GM23248 (cell line): Measurements from ENCODE around the gene CYBRD1. TPM values are rescaled to one million over a fixed set of nuclear protein-coding genes. Genes with fewer than 3 reads are reported as not detected.
A peak's percentile ranks its signal among the peaks of the same experiment; 100 is the strongest.

ENCODE experiments used
- DNase-seq: peaks from one replicate; pipeline ENCODE4 v3.0.0-alpha.2; 2015
- H2AFZ ChIP-seq: fragments of 200-600 bp; sonication (generic); 2 replicates; pipeline ENCODE4 v1.6.1; 2016; ENCODE audit warnings: antibody characterized with exemption
- H3F3A ChIP-seq: fragments of 200-600 bp; sonication (generic); 2 replicates; pipeline ENCODE4 v1.6.1; 2016; ENCODE audit warnings: mild to moderate bottlenecking, antibody characterized with exemption, mixed run types; ENCODE audit not compliant: insufficient read depth
- H3K27ac ChIP-seq: fragments of 200-600 bp; sonication (generic); 2 replicates; pipeline ENCODE4 v1.5.1; 2016; ENCODE audit warnings: mild to moderate bottlenecking
- H3K27me3 ChIP-seq: fragments of 200-600 bp; sonication (generic); replicated peaks from 2 replicates; pipeline ENCODE4 v1.6.1; 2016; ENCODE audit warnings: mild to moderate bottlenecking; ENCODE audit not compliant: insufficient read depth
- H3K36me3 ChIP-seq: fragments of 200-600 bp; sonication (generic); 2 replicates; pipeline ENCODE4 v1.6.1; 2016; ENCODE audit warnings: low read depth, mild to moderate bottlenecking
- H3K4me1 ChIP-seq: fragments of 200-600 bp; sonication (generic); 2 replicates; pipeline ENCODE4 v1.6.1; 2016; ENCODE audit warnings: mild to moderate bottlenecking; ENCODE audit not compliant: insufficient read depth
- H3K4me2 ChIP-seq: fragments of 200-600 bp; sonication (generic); one replicate; pipeline ENCODE4 v1.6.1; 2016; ENCODE audit warnings: mild to moderate bottlenecking; ENCODE audit not compliant: unreplicated experiment
- H3K4me3 ChIP-seq: fragments of 200-600 bp; sonication (generic); 2 replicates; pipeline ENCODE4 v1.5.1; 2016; ENCODE audit warnings: mild to moderate bottlenecking
- H3K79me2 ChIP-seq: fragments of 200-600 bp; sonication (generic); 2 replicates; pipeline ENCODE4 v1.6.1; 2016; ENCODE audit warnings: mild to moderate bottlenecking; ENCODE audit not compliant: insufficient read depth
- H3K9ac ChIP-seq: fragments of 200-600 bp; sonication (generic); 2 replicates; pipeline ENCODE4 v1.6.1; 2016; ENCODE audit warnings: mild to moderate bottlenecking
- H3K9me2 ChIP-seq: fragments of 200-600 bp; sonication (generic); 2 replicates; pipeline ENCODE4 v1.6.1; 2016; ENCODE audit warnings: mixed run types, mild to moderate bottlenecking, moderate library complexity; ENCODE audit not compliant: insufficient read depth
- H3K9me3 ChIP-seq: fragments of 200-600 bp; sonication (generic); one replicate; pipeline ENCODE4 v1.6.1; 2017; ENCODE audit warnings: low read depth
- H4K20me1 ChIP-seq: fragments of 200-600 bp; sonication (generic); 2 replicates; pipeline ENCODE4 v1.6.0; 2016; ENCODE audit not compliant: insufficient read depth
- EZH2 ChIP-seq: fragments of 200-600 bp; sonication (generic); IDR thresholded peaks from 2 replicates; pipeline ENCODE4 v1.6.1; 2018; ENCODE audit warnings: antibody characterized with exemption, mild to moderate bottlenecking; ENCODE audit not compliant: insufficient read depth, poor library complexity, severe bottlenecking
- EZH2phosphoT487 ChIP-seq: fragments of 200-600 bp; sonication (generic); IDR thresholded peaks from 2 replicates; pipeline ENCODE4 v1.6.1; 2018; ENCODE audit warnings: antibody characterized with exemption, moderate library complexity, mild to moderate bottlenecking, low read depth; ENCODE audit not compliant: insufficient read depth
- WGBS, 2 experiments: methylation state at CpG; one replicate each; pipeline ENCODE4 v1.1.6; 2015 to 2017; ENCODE audit warnings: low lambda C conversion rate in 2 of 2, low coverage in 1 of 2; ENCODE audit errors: missing lambda C conversion rate in 2 of 2; 5-methylcytosine and 5-hydroxymethylcytosine counted together
- in situ Hi-C: fragments of 300-500 bp; cut with MboI; formaldehyde crosslinking; loops from 2 replicates; pipeline ENCODE4 v1.15.0; 2020
- polyA plus RNA-seq: library from polyadenylated mRNA; unstranded; fragments of >200 nt; fragmentation: Nextera tagmentation; extraction: Ambion mirVana; gene quantifications from 2 replicates; pipeline ENCODE4 v1.2.1, GENCODE V29; 2016
- total RNA-seq: library from RNA; depleted of rRNA; stranded (reverse); fragments of >200 nt; shearing (Covaris generic); gene quantifications from 2 replicates; pipeline ENCODE4 v1.2.3, GENCODE V29; 2014

CYBRD1 gene
- total and polyA plus RNA-seq, 2 experiments from 2014 or later, result 168 to 248 TPM

GRCh38 chr2:171566057-171566456, 43.8 kb downstream of the CYBRD1 start:
- no peak overlapping the region for H3K4me3 ChIP-seq
- no peaks in the 10 kb centered on the region for H3K9me3 ChIP-seq
- no peak overlapping the region for H3K27ac ChIP-seq
- H3K4me2 ChIP-seq, result no peak overlapping the region
- peaks cover 5% of the 10 kb centered on the region; the same call in 1 of the 2 replicates for H3K4me1 ChIP-seq
- 0 to 3% methylated on average over 1 of the region's 1 CpG for WGBS, 2 experiments
- H3K9ac ChIP-seq, result no peak overlapping the region
- no peaks in the 10 kb centered on the region for H3F3A ChIP-seq
- no peaks in the 10 kb centered on the region for H4K20me1 ChIP-seq
- no peak for DNase-seq
- H3K36me3 ChIP-seq, result no peaks in the 10 kb centered on the region
- H3K9me2 ChIP-seq, result no peaks in the 10 kb centered on the region
- no peaks in the 10 kb centered on the region for H3K79me2 ChIP-seq
- H3K27me3 ChIP-seq, result no peaks in the 10 kb centered on the region
- TF ChIP-seq EZH2phosphoT487 (no peak), EZH2 (no peak)
- no peak overlapping the region for H2AFZ ChIP-seq
- in situ Hi-C loops, result no loop called here

- in situ Hi-C loops, result no loop called here
- Histone ChIP-seq H4K20me1 (no peaks in the 10 kb centered on the region), H3K36me3 (no peaks in the 10 kb centered on the region), H3K27me3 (no peaks in the 10 kb centered on the region), H2AFZ (no peak overlapping the region), H3K79me2 (no peaks in the 10 kb centered on the region), H3F3A (no peaks in the 10 kb centered on the region), H3K9me3 (no peaks in the 10 kb centered on the region), H3K9me2 (no peaks in the 10 kb centered on the region), H3K27ac (no peak overlapping the region), H3K4me2 (no peak overlapping the region), H3K4me3 (no peak overlapping the region), H3K9ac (no peak overlapping the region), H3K4me1 (peaks cover 5% of the 10 kb centered on the region; the same call in 1 of the 2 replicates)
- no peak for TF ChIP-seq EZH2
- no peak for TF ChIP-seq EZH2phosphoT487
- DNase-seq, result no peak
- WGBS, 2 experiments, result 78 to 81% methylated on average over 4 of the region's 4 CpGs
These were observed 44.5 kb downstream of the CYBRD1 start for GRCh38 chr2:171566753-171567152.

- H3K9me3 ChIP-seq, result no peaks in the 10 kb centered on the region
- TF ChIP-seq EZH2, result no peak
- H3K4me3 ChIP-seq, result no peak overlapping the region
- H4K20me1 ChIP-seq, result no peaks in the 10 kb centered on the region
- no peak overlapping the region for H3K4me2 ChIP-seq
- DNase-seq, result peak; percentile 28
- H3K36me3 ChIP-seq, result no peaks in the 10 kb centered on the region
- no peak overlapping the region for H3K9ac ChIP-seq
- 37 to 45% methylated on average over 3 of the region's 3 CpGs for WGBS, 2 experiments
- H3F3A ChIP-seq, result no peaks in the 10 kb centered on the region
- no peaks in the 10 kb centered on the region for H3K9me2 ChIP-seq
- no peaks in the 10 kb centered on the region for H3K27me3 ChIP-seq
- in situ Hi-C loops, result no loop called here
- no peak overlapping the region for H3K27ac ChIP-seq
- peaks cover 5% of the 10 kb centered on the region; the same call in 1 of the 2 replicates for H3K4me1 ChIP-seq
- no peaks in the 10 kb centered on the region for H3K79me2 ChIP-seq
- H2AFZ ChIP-seq, result no peak overlapping the region
These were observed 45.8 kb downstream of the CYBRD1 start for GRCh38 chr2:171568089-171568488.

GRCh38 chr2:171571721-171572120, 49.4 kb downstream of the CYBRD1 start:
- Histone ChIP-seq H3K36me3 (no peaks in the 10 kb centered on the region), H3K27me3 (no peaks in the 10 kb centered on the region), H4K20me1 (no peaks in the 10 kb centered on the region), H3K9ac (no peak overlapping the region), H3K4me2 (no peak overlapping the region), H3K4me3 (no peak overlapping the region), H3F3A (no peaks in the 10 kb centered on the region), H3K4me1 (peaks cover 7% of the 10 kb centered on the region; the same call in 1 of the 2 replicates), H2AFZ (no peak overlapping the region), H3K79me2 (no peaks in the 10 kb centered on the region), H3K9me3 (no peaks in the 10 kb centered on the region), H3K27ac (no peak overlapping the region), H3K9me2 (no peaks in the 10 kb centered on the region)
- whole genome bisulfite sequencing, 2 experiments, result 63 to 64% methylated on average over 7 of the region's 7 CpGs
- no peak for DNase-seq
- in situ Hi-C loops, result no loop called here
- TF ChIP-seq EZH2phosphoT487 (no peak), EZH2 (no peak)
